Muscle of back (tissue), 13 donors: Measurements from ENCODE around the gene PRR20D. TPM values are rescaled to one million over a fixed set of nuclear protein-coding genes. Genes with fewer than 3 reads are reported as not detected.
A peak's percentile ranks its signal among the peaks of the same experiment; 100 is the strongest.
"Not testable (repeated sequence)": the region's sequence is repeated elsewhere in the genome, so short reads cannot be mapped to it uniquely, and the experiment has no call there.

ENCODE experiments used
- DNase-seq, 3 donors: peaks; one replicate each; pipeline versions ENCODE4 v3.0.0 to v3.0.0-alpha.2; 2013
- long read RNA-seq, 9 donors: transcript quantifications; one replicate each; lab custom pipeline, GENCODE V29; 2026
- polyA plus RNA-seq, 10 donors: library from polyadenylated mRNA; unstranded; fragments of 120-200 nt; gene quantifications; one replicate each; pipeline ENCODE4 v1.2.1, GENCODE V29; 2013; ENCODE audit not compliant: insufficient read length in 10 of 10

The PRR20D gene
- not detected for polyA plus RNA-seq
- long read RNA-seq, donor 1, result 0 reads
- long read RNA-seq, donor 2, result 0 reads
- long read RNA-seq, donor 3, result 0 reads
- long read RNA-seq, donor 4, result 0 reads
- long read RNA-seq, donor 5, result 0 reads
- long read RNA-seq, donor 6, result 0 reads
- long read RNA-seq, donor 7, result 0 reads
- long read RNA-seq, donor 8, result 0 reads
- long read RNA-seq, donor 9, result 0 reads

GRCh38 chr13:57160332-57160731 is at the start of gene PRR20D:
TSS of gene PRR20D (plus strand) at chr13:57160632. CDS start at chr13:57161019, 387 bp downstream.
- not testable (repeated sequence) for DNase-seq

- no peak for DNase-seq
Measured at GRCh38 chr13:57114945-57115344, 45.5 kb upstream of the PRR20D start.

GRCh38 chr13:57123681-57124080 is 36.8 kb upstream of the PRR20D start:
- DNase-seq, result peak; percentile 73 to 90 (median 83)

GRCh38 chr13:57128909-57129308 is 31.5 kb upstream of the PRR20D start:
- DNase-seq, result no peak

GRCh38 chr13:57136093-57136492 is 24.3 kb upstream of the PRR20D start:
- no peak for DNase-seq

- no peak for DNase-seq
Measured at GRCh38 chr13:57137585-57137984, 22.8 kb upstream of the PRR20D start.

GRCh38 chr13:57138988-57139387 is 21.4 kb upstream of the PRR20D start:
- no peak for DNase-seq

GRCh38 chr13:57139781-57140180 is 20.7 kb upstream of the PRR20D start:
- DNase-seq, result not testable (repeated sequence)

GRCh38 chr13:57140235-57140968 is 20.0 kb upstream of the PRR20D start, which contains the start of gene PRR20A:
TSS of gene PRR20A (plus strand) at chr13:57140918. CDS start at chr13:57141305, 387 bp downstream.
- not testable (repeated sequence) for DNase-seq

- DNase-seq, result not testable (repeated sequence)
Measured at GRCh38 chr13:57147188-57147587, 13.2 kb upstream of the PRR20D start, which contains the start of gene PRR20B. TSS of gene PRR20B (plus strand) at chr13:57147488. CDS start at chr13:57147875, 387 bp downstream.

- not testable (repeated sequence) for DNase-seq
Measured at GRCh38 chr13:57148106-57148505, 12.3 kb upstream of the PRR20D start.

- not testable (repeated sequence) for DNase-seq
Measured at GRCh38 chr13:57153761-57154160, 6.7 kb upstream of the PRR20D start, which contains the start of gene PRR20C. TSS of gene PRR20C (plus strand) at chr13:57154061. CDS start at chr13:57154448, 387 bp downstream.

- not testable (repeated sequence) for DNase-seq
Measured at GRCh38 chr13:57166897-57167296, 6.5 kb downstream of the PRR20D start, which contains the start of gene PRR20E. TSS of gene PRR20E (plus strand) at chr13:57167197. CDS start at chr13:57167584, 387 bp downstream.

GRCh38 chr13:57191667-57192066 is 31.2 kb downstream of the PRR20D start:
- DNase-seq, result no peak

- DNase-seq, result peak in 1 of 3 donors; percentile 12
Measured at GRCh38 chr13:57212989-57213388, 52.6 kb downstream of the PRR20D start.

Other genes starting within 250 kb of the PRR20D start
- not detected for gene PRR20A, start 19.7 kb upstream of the PRR20D start, polyA plus RNA-seq
- gene PRR20B, start 13.1 kb upstream of the PRR20D start, polyA plus RNA-seq, result not detected
- gene PRR20C, start 6.6 kb upstream of the PRR20D start, polyA plus RNA-seq, result not detected
- gene PRR20E, start 6.6 kb downstream of the PRR20D start, polyA plus RNA-seq, result not detected